Stimulated activated memory B cell treated with anti-CD40 and anti-IgM and Interleukin-4, amounts not matched to agents 10 μg/mL and 1 μg/mL and 100 μg/mL, for 72 hours (primary cell): ENCODE results near the gene JPT1.
"Not testable (repeated sequence)": the region's sequence is repeated elsewhere in the genome, so short reads cannot be mapped to it uniquely, and the experiment has no call there.

Source experiments
- ATAC-seq: fragments of 150-1000 bp; cut with Tn5 transposase; 2 replicates; pipeline ENCODE4 v1.10.0; 2021
- H3K27ac Mint-ChIP-seq: one replicate; pipeline ENCODE4 v1.8.0; 2022; ENCODE audit warnings: mild to moderate bottlenecking, mixed read lengths
- H3K27me3 Mint-ChIP-seq: one replicate; pipeline ENCODE4 v1.8.0; 2022; ENCODE audit warnings: mixed read lengths
- H3K36me3 Mint-ChIP-seq: one replicate; pipeline ENCODE4 v1.8.0; 2022; ENCODE audit warnings: mixed read lengths
- H3K4me1 Mint-ChIP-seq: one replicate; pipeline ENCODE4 v1.8.0; 2022; ENCODE audit warnings: mixed read lengths
- H3K4me3 Mint-ChIP-seq: one replicate; pipeline ENCODE4 v1.8.0; 2022; ENCODE audit warnings: mild to moderate bottlenecking, moderate library complexity, mixed read lengths
- H3K9me3 Mint-ChIP-seq: one replicate; pipeline ENCODE4 v1.8.0; 2022; ENCODE audit warnings: mixed read lengths

JPT1 gene

DNA sequence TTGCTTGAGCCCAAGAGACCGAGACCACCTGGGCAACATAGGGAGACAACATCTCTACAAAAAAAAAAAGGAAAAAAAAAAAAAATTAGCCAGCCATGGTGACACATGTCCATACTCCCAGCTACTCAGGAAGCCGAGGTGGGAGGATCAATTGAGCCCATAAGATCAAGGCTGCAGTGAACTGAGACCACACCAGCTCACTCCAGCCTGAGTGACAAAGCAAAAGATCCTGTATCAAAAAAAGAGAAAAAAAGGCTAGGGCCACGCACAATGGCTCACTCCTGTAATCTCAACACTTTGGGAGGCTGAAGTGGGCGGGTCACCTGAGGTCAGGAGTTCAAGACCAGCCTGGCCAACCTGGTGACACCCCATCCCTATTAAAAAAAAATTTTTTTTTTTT lies 14.7 kb upstream of the JPT1 start:
- ATAC-seq = no peak
- H3K4me1 Mint-ChIP-seq = peaks cover 10% of the 10 kb centered on the region
- peaks cover 21% of the 10 kb centered on the region for H3K36me3 Mint-ChIP-seq

DNA sequence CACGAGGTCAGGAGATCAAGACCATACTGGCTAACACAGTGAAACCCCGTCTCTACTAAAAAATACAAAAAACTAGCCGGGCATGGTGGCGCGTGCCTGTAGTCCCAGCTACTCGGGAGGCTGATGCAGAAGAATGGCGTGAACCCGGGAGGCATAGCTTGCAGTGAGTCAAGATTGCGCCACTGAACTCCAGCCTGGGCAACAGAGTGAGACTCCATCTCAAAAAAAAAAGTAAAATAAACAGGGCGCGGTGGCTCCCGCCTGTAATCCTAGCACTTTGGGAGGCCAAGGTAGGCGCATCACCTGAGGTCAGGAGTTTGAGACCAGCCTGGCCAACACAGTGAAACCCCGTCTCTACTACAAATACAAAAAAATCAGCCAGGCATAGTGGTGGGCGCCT lies 10.3 kb upstream of the JPT1 start:
- H3K27ac Mint-ChIP-seq, H3K9me3 Mint-ChIP-seq, H3K27me3 Mint-ChIP-seq, H3K4me3 Mint-ChIP-seq, H3K4me1 Mint-ChIP-seq, ATAC-seq: not testable (repeated sequence)
- peaks cover 14% of the 10 kb centered on the region for H3K36me3 Mint-ChIP-seq

More for the DNA sequence above, 14.7 kb upstream of the JPT1 start:
- no peak overlapping the region for H3K27ac Mint-ChIP-seq
- H3K9me3 Mint-ChIP-seq = no peaks in the 10 kb centered on the region
- H3K4me3 Mint-ChIP-seq = no peak overlapping the region
- H3K27me3 Mint-ChIP-seq = no peaks in the 10 kb centered on the region

DNA sequence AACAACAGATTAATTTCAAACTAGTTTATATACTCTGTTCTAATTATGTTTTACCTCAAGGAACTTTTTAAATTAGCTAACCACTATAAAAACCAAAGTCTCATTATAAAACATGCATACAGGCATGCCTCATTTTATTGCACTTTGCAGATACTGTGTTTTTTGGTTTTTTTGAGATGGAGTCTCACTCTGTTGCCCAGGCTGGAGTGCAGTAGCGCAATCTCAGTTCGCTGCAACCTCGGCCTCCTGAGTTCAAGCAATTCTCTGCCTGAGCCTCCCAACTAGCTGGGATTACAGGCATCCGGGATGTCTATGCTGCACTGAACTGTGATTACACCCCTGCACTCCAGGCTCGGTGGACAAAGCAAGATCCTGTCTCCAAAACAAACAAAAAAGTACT lies 8.8 kb upstream of the JPT1 start:
- Mint-ChIP-seq H3K27ac (no peak overlapping the region), H3K4me1 (no peaks in the 10 kb centered on the region), H3K4me3 (no peak overlapping the region), H3K36me3 (peaks cover 14% of the 10 kb centered on the region), H3K27me3 (no peaks in the 10 kb centered on the region), H3K9me3 (no peaks in the 10 kb centered on the region)
- ATAC-seq = no peak

DNA sequence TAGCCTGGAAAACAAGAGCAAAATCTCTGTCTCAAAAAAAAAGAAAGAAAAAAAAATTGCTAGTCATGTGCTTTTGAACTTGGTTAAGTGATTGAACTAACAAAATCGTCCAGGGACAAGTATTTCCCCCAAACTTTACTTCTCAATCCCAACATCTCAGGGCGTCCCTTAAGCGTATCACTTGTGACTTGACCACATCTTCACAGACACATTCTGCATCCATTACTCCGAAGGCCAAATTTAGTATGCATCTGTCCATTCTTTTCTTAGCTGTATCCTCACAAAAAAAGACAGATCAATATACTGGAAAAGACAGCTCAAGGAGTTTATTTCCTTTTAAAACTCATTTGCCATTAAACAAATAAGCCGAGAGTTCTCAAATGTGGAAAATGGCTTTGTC lies 5.9 kb upstream of the JPT1 start:
- ATAC-seq = no peak
- no peak overlapping the region for H3K4me3 Mint-ChIP-seq
- H3K36me3 Mint-ChIP-seq = peaks cover 7% of the 10 kb centered on the region
- peaks cover 4% of the 10 kb centered on the region for H3K4me1 Mint-ChIP-seq
- no peaks in the 10 kb centered on the region for H3K27me3 Mint-ChIP-seq
- H3K27ac Mint-ChIP-seq = no peak overlapping the region
- no peaks in the 10 kb centered on the region for H3K9me3 Mint-ChIP-seq

DNA sequence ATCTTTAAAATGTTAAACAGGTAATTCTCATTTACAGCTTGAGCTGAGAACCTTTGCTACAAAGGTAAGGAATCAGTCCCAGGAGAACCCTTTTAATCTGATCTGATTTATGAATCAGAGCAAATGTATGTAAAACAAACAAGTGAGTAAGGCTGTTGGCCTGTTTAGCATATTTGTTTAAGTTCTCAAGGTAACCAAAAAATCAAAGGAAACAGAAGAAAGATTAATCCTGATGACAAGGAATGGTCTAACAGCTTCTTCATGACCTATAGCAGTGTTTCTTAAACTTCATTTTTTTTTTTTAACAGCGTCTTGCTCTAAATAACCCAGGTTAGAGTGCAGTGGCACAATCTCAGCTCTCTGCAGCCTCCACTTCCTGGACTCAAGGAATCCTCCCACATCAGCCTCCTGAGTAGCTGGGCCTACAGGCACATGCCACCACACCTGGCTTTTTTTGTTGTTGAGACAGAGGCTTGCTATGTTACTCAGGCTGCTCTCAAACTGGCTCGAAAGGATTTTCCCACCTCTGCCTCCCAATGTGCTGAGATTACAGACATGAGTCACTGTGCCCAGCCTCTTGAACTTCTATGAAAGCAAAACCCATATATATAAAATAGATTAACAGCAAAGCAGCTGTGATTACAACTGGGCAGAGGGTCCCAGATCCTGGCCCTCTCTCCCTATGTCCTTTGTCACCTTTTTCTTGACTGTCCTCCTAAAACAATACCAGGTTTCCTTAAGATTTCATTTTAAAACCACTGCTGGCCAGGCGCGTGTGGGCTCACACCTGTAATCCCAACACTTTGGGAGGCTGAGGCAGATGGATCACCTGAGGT lies 5.1 kb upstream of the JPT1 start:
- ATAC-seq = no peak
- Mint-ChIP-seq H3K4me1 (peaks cover 12% of the 10 kb centered on the region), H3K9me3 (no peaks in the 10 kb centered on the region), H3K4me3 (no peak overlapping the region), H3K36me3 (peaks cover 5% of the 10 kb centered on the region), H3K27me3 (no peaks in the 10 kb centered on the region), H3K27ac (no peak overlapping the region)

DNA sequence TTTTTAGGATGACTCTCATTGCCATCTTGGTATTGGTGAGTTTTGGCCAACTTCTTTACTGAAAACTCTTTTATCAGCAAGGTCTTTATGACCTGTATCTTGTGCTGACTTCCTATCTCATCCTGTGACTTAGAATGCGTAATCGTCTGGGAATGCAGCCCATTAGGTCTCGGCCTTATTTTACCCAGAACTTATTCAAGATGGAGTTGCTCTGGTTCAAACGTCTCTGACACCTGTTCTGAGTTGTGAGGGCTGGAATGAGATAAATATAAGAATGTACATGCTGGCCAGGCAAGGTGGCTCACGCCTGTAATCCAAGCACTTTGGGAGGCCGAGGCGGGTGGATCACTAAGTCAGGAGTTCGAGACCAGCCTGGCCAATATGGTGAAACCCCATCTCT lies 4.2 kb upstream of the JPT1 start:
- H3K9me3 Mint-ChIP-seq, H3K4me3 Mint-ChIP-seq, ATAC-seq, H3K27me3 Mint-ChIP-seq, H3K27ac Mint-ChIP-seq, H3K36me3 Mint-ChIP-seq: not testable (repeated sequence)
- H3K4me1 Mint-ChIP-seq = peaks cover 19% of the 10 kb centered on the region

DNA sequence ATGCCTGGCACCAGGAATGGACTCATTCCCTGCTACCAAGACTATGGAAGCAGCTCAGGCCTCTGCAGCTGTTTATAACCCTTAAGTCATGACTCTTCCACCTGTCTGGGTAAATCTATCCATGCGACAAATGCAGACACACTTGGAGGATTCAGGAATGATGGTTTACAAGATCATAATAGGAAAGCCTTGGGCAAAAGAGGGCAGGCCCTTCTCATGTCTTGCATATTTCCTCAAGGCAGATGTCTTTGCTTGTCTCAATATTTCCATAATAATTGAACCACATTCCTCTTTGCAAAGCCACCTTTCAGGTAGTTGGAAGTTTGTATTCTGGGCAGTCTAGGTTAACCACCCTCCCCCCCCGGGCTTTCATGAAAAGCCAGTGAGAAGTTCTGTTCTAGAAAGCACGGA lies 884 bp upstream of the JPT1 start:
- H3K9me3 Mint-ChIP-seq = no peaks in the 10 kb centered on the region
- ATAC-seq = no peak
- H3K4me3 Mint-ChIP-seq = no peak overlapping the region
- peaks cover 34% of the 10 kb centered on the region for H3K4me1 Mint-ChIP-seq
- H3K27me3 Mint-ChIP-seq = no peaks in the 10 kb centered on the region
- H3K27ac Mint-ChIP-seq = peak overlapping the region; percentile 27
- H3K36me3 Mint-ChIP-seq = peaks cover 2% of the 10 kb centered on the region

DNA sequence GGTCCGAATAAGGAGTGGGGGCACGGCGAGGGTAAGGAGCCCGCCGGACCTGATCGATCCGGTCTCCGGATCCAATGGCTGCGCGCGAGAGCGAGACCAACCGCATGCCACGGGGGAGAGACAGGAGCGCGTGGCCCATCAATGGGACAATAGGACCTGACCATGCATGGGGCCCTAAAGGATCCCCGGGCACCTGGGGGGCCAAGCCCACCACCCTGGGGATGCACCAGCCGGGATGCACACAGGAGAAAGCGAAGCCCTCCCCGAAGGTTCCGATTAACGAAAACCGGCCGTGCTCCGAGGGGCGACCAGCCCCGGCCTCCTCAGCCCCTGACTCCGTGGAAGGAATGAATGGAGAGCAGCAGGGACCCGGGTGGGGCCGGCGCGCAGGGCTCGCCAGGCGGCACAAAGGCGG lies 525 bp downstream of the JPT1 start:
- ATAC-seq = peak; percentile 21
- Mint-ChIP-seq H3K4me1 (peaks cover 41% of the 10 kb centered on the region), H3K4me3 (peak overlapping the region; percentile 97), H3K27ac (peak overlapping the region; percentile 88), H3K9me3 (no peaks in the 10 kb centered on the region), H3K27me3 (no peaks in the 10 kb centered on the region), H3K36me3 (peaks cover 1% of the 10 kb centered on the region)

DNA sequence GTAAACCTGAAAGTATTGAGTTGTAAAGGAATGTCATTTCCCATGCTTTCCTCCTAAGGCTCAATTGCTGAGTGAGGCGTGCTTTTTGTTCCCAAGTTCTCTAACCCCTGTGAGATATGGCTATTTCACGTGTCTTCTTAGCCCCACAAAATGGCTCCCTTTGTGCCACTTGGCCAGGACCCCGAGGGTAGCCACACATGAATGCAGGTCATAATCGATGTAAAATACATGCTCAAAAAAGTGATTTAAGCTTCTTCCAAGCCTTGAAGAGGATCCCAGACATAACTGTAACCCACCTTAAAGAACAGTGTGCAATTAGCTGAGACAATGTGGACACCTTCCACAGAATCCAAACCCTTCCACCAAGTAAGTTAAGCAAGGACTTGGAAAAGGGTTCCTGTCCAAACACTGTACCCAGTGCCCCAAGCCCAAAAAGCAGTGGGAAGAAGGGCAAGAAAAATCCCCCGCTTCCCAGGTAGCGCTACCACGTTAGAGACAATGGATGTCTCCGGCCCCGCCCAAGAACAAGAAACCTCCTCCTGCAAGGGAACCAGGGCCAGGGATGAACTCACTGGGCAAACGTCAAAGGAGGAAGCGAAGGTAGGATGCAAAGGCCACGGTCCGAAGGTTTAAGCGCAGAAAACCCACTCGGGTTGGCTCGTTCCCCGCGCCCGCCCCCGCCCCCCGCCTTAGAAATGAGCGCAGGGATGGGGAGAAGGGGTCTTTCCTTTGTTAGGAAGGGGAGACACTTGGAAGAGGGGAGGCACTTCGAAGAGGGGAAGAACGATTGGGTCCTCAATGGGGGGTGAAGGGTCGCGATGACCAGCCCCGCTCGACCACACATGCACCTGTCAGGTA lies 1.2 kb downstream of the JPT1 start:
- H3K27ac Mint-ChIP-seq = peak overlapping the region; percentile 88
- H3K4me3 Mint-ChIP-seq = peak overlapping the region; percentile 97
- peaks cover 8% of the 10 kb centered on the region for H3K36me3 Mint-ChIP-seq
- no peaks in the 10 kb centered on the region for H3K9me3 Mint-ChIP-seq
- no peaks in the 10 kb centered on the region for H3K27me3 Mint-ChIP-seq
- H3K4me1 Mint-ChIP-seq = peaks cover 47% of the 10 kb centered on the region
- no peak for ATAC-seq

DNA sequence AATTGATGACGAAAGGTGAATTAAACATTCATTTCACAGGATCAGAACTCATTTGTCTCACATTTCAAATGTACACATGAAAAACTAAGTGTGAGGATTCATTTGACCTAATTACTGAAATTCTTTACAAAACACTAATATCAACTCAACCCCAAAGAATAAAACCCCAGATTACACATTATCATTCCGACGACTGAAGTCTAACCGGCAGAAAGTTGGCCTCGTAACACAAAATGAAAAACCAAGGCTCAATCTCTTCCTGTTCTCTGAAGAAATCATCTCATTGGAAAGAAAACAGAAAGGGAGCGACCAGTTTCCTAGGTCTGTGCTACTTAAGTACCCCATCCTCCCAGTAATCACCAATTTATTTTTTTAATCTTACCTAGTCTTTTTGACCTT lies 1.8 kb downstream of the JPT1 start:
- Mint-ChIP-seq H3K4me3 (peak overlapping the region; percentile 97), H3K27ac (peak overlapping the region; percentile 88), H3K9me3 (no peaks in the 10 kb centered on the region), H3K27me3 (no peaks in the 10 kb centered on the region), H3K4me1 (peaks cover 52% of the 10 kb centered on the region), H3K36me3 (peaks cover 14% of the 10 kb centered on the region)
- ATAC-seq = no peak

DNA sequence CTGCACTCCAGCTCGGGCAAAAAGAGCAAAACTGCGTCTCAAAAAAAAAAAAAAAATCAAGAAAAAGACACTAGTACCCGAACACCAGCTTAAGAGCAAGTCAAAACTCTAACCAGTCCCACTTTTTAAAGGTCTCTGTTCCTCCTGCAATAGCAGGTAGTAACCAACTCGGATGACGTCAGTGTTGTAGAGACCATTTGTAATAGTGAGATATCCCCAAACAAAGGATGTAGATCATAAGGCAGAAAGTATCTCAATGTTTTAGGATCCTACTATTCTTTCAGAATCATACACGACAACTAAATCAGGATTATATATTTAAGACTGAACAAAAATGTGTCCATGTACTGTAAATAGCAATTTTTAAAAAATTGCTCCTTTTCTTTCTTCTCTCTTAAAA lies 2.4 kb downstream of the JPT1 start:
- no peaks in the 10 kb centered on the region for H3K9me3 Mint-ChIP-seq
- peaks cover 20% of the 10 kb centered on the region for H3K36me3 Mint-ChIP-seq
- no peaks in the 10 kb centered on the region for H3K27me3 Mint-ChIP-seq
- no peak overlapping the region for H3K27ac Mint-ChIP-seq
- H3K4me1 Mint-ChIP-seq = peaks cover 58% of the 10 kb centered on the region
- H3K4me3 Mint-ChIP-seq = no peak overlapping the region
- no peak for ATAC-seq

DNA sequence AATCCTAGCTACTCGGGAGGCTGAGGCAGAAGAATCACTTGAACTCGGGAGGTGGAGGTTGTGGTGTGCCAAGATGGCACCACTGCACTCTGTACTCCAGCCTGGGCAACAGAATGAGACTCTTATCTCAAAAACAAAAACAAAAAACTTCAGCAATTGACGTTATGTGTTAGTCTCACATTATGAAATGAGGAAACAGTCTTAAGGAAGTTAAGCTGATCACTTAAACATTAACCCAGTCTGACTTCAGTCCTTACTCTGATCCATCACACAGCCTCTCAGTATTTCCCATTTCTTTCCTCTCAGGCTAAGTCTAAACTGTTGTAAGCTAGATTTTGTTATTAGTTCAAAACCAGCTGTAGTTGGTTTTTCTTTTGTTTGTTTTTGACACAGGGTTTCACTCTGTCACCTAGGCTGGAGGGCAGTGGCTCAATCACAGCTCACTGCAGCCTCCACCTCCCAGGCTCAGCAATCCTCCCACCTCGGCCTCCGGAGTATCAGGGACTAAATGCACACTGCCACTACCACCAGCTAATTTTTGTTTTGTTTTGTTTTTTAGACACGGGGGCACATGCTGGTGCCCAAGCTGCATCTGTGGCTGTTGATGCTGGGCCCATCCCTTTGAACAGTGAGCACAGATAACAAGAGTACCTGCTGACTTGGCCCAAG lies 6.3 kb downstream of the JPT1 start:
- no peaks in the 10 kb centered on the region for H3K9me3 Mint-ChIP-seq
- H3K4me3 Mint-ChIP-seq = no peak overlapping the region
- no peaks in the 10 kb centered on the region for H3K27me3 Mint-ChIP-seq
- ATAC-seq = peak; percentile 39
- H3K27ac Mint-ChIP-seq = peak overlapping the region; percentile 71
- H3K4me1 Mint-ChIP-seq = peaks cover 37% of the 10 kb centered on the region
- H3K36me3 Mint-ChIP-seq = peaks cover 49% of the 10 kb centered on the region

DNA sequence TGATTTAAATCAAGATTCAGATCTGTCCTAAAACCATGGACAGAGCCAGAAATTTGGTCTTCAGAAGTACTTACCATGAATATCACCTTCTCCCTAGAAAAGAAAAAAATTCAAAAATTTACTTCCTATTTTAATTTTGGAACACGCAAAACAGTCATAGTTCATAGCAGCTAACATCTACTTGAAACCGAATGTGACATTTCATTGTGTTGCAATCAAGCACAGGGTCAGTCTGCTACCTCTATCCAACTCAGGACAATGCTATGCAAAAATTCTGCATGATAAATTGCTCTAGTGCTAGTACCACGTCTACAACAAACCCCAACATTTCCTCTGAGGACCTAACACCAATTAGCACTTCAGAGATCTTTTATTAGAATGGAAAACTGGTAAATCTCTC lies 7.7 kb downstream of the JPT1 start:
- Mint-ChIP-seq H3K9me3 (no peaks in the 10 kb centered on the region), H3K36me3 (peaks cover 52% of the 10 kb centered on the region), H3K4me3 (no peak overlapping the region), H3K27ac (peak overlapping the region; percentile 71), H3K4me1 (peaks cover 30% of the 10 kb centered on the region), H3K27me3 (no peaks in the 10 kb centered on the region)
- no peak for ATAC-seq

DNA sequence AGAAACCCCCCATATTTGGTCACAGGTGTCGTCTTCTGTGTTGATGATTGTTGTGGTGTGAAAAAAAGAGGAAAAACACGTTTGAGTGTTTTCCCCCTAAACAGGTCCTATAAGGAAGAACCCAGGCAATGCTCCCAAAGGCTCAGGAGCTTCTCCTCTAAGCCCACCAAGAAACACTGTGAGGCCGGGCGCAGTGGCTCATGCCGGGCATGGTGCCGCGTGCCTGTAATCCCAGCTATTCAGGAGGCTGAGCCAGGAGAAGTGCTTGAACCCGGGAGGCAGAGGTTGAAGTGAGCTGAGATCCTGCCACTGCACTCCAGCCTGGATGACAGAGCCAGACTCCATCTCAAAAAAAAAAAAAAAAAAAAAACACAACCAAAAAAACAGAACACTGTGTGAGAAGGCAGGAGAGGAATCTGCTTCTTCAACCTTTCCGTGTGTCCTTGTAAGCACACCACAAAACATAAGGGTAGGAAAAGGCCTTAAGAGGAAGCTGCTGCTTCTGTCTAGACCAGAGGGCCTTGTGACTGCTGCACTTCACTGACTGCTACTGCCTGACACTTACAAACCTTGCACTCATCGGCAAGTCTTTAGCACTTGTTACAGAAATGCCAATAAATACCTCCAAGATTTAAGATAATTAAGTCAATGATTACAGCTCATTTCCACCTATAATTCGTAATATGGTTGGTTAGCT lies 9.3 kb downstream of the JPT1 start:
- Mint-ChIP-seq H3K4me1 (peaks cover 42% of the 10 kb centered on the region), H3K4me3 (no peak overlapping the region), H3K27me3 (no peaks in the 10 kb centered on the region), H3K9me3 (no peaks in the 10 kb centered on the region), H3K27ac (peak overlapping the region; percentile 48), H3K36me3 (peaks cover 59% of the 10 kb centered on the region)
- ATAC-seq = no peak
